GM15510 (cell line): ENCODE results near the gene PLXDC2.

Experiments used
- POLR2A ChIP-seq: IDR thresholded peaks from 3 replicates; pipeline ENCODE4 v1.6.1; 2011; ENCODE audit warnings: borderline replicate concordance; ENCODE audit not compliant: insufficient read length; ENCODE audit errors: extremely low read depth

Gene PLXDC2

DNA sequence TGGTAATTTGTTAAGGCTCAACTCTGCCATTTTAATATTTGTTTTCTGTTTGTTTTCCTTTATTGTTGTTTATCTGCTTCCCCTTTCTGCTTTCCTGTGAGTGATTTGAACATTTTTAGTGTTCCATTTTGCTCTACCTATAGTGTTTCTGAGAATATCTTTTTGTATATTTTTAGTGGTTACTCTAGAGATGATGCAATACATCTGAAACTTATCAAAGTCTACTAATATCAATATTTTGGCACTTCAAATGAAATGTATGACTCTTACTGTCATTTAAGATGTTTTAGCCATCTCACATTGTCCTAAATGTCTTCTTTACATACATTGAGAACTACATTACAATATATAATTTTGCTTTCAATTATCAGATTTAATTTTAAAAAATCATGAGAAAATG, 98.9 kb downstream of the PLXDC2 start:
- TF ChIP-seq POLR2A: no peak

DNA sequence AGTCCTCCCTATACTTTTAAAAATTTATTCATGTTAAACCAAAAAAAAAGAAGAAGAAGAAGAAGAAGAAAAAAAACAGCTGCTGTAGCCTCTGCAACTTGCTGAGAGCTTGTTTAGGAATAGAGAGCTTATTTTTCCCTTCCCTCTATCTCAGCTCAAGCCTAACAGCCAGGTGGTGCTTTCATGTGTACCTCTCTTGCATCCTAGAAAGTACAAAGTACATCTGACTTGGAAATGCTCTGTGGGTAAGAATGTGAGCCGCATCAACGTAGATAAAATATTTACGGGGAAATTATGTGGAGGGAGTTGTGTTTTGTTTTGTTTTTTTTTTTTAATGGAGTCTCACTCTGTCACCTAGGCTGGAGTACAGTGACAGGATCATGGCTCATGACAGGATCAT, 99.6 kb downstream of the PLXDC2 start:
- no peak for TF ChIP-seq POLR2A

DNA sequence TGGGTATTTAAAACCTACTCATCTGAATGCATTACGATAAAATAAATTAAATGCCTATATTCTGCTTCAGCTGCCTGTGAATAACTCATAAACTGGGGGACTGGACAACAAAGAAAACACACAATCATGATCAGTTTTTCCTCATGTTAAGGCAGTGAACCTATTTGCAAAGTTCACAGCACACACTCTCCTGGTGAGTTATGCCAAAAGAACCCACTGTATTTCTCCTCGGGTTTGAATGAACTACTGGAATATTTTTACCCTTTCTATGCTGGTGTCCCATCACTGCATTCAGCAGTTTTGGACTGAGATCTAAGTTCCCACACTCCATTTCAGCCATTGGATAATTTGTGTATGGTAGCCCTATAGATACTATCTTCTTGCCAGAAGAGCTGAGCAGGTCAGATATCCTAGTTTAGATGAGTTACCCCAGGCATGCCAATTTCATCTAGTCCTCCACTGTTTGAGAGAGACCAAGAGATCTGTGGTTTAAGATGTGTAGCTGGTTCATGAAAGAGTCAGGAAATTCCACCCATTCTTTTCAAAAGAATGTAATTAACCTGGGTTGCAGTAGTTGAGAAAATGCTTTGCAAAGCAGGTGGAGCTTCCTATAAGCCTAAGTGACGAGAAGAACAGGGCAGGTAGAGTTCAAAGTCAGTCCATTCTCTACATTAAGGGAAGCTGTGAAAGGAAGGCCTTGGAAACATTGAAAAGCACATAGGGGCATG, 101.7 kb downstream of the PLXDC2 start:
- no peak for TF ChIP-seq POLR2A

DNA sequence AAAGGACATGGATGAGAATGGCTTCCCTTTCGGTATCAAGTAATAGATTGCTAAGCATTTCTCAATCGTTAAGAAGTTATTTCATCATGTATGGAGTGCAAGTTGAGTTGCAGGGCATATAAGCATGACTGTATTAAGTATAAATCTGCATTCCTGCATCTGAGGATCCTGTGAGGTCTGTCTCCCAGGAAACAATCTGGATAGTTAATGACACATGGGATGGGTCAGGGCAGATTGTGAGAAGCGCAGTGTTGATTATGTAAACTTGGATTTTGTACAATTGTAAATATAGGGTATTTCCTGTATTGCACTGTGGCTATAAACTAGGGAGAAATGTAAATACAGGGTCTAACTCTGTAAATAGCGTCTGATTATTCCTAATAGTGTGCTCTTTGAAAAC, 102.6 kb downstream of the PLXDC2 start:
- no peak for TF ChIP-seq POLR2A

DNA sequence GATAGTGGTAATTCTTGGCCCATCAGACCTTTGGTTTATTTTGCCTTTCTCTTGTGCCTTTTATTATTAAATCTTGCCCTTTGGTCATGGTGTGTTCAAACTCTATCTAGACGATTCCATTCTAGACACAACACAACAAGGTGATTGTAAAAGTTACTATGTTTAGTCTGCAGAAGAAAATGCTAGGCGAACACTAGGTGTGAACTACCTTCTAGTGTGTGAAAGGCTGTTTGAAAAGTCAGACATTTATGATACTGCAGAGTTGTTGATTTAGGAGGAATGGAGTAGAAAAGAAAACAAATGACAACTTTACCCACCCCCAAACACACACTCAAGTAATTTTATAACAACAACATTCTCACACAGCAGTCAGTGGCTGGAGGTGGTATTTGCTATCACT, 103.4 kb downstream of the PLXDC2 start:
- TF ChIP-seq POLR2A: no peak

DNA sequence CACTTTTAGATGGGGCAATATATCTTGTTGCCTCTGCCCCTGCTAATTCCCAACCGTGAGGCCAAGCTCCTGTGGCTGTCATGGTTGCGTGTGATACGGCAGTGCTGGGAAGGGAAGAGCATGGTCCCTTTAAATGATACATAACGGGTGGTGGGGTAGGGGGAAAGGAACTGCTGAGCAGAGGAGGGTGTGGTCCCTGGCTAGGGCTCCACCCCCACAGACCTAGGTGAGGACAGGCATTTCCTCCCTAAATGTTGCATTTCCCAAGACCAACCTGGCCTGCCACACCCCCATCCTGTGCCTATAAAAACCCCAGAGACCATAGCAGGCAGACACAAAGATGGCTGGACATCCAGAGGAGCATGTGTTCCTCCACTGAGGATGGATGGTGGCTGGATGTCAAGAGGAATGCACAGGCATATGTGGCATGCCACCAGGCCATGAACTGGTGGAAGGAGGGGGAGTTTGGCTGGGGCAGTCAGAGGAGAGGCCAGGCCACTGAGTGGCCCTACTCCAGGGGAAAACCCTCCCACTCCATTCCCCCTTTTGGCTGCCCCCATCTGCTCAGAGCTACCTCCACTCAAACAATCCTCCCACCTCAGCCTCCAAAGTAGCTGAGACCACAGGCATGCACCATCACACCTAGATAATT, 104.0 kb downstream of the PLXDC2 start:
- no peak for TF ChIP-seq POLR2A

DNA sequence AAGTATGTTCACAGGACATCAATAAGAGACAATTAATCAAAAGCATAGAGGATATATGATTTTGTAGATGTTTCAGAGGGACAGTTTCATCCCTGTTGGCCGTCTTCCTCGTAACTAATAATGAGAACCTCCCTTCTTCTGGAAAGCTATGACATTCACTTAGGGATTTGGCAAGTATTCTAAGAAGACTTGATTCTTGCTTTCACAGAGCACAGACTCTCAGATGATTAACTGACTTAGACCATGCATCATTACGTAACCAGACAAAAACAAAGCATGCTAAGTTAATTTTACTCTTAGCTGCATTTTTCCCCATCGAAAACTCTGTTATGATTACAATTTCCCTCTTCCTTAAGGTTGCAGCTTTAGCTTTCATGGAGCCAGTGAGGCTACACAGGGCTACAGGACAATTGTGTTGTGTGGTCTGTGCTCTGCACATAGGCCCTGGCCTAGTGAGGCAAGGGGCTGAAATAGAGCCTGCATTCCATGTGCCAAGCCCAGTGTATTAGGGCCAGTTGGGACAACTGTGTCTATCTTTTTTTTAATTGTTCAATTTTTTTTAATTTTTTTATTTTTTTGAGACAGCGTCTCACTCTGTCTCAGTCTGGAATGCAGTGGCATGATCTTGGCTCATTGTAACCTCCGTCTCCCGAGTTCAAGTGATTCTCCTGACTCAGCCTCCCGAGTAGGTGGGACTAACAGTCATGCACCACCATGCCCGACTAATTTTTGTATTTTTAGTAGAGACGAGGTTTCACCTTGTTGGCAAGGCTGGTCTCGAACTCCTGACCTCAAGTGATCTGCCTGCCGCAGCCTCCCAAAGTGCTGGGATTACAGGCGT, 105.3 kb downstream of the PLXDC2 start:
- TF ChIP-seq POLR2A: no peak

DNA sequence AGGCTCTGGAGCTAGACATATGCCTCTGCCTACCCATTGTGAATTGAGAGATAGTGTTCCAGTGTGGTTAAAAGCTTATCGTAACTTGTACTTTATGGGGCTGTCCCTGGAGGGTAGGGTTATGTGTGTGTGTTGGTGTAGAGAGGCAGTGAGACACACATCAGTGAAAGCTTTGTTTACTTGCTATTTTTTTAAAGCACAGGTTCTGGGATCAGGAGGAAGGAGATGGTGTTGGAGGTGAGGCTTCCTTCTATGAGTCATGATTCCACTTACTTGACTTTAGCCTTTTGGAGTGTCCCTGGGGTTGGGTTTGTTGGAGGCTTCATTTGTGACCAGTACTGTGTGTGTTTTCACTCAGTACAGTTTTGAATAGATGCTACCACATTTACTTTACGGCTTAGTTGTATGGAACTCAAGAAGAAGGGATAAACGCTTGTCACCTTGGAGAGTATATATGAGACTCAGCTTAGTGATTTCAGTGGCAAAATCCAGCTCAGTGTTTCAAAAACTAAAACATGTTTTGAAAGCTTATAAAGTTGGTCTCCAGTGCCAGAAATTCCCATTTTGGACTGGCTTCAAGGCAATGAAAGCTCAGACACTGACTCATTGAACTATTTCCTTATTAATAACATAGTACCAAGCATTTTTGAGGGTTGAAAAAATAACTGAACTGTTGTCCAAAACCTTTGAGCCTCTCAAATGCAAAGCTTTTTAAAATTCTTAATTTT, 106.2 kb downstream of the PLXDC2 start:
- TF ChIP-seq POLR2A: no peak

DNA sequence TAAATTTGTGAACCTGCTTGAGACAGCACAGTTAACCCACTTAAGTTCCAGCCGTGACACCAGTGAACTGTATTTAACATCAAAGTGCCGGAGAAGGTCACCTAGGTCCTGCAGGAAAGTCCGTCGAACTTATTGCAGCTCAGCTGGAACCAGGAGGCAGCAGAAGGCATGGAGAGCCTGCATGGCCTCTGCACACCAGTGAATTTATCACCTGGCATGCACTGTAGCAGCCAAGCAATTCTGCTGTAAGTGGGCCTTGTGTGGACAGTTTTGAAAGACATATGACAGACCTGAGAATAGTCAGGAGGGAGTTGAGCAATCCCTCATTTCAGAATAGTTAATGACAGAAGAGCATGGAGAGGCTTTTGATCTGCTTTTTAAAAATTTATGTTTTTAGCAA, 108.8 kb downstream of the PLXDC2 start:
- no peak for TF ChIP-seq POLR2A

DNA sequence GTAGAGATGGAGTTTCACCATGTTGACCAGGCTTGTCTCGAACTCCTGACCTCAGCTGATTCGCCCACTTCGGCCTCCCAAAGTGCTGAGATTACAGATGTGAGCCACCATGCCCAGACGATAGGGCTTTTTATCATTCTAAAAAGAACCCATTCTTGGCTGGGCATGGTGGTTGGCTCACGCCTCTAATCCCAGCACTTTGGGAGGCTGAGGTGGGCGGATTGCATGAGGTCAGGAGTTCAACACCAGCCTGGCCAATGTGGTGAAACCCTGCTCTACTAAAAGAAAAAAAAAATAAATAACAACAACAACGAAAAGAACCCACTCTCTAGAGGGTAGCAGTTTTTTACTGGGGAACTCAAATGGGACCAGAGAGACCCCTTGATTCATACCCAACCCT, 112.7 kb downstream of the PLXDC2 start:
- no peak for TF ChIP-seq POLR2A

DNA sequence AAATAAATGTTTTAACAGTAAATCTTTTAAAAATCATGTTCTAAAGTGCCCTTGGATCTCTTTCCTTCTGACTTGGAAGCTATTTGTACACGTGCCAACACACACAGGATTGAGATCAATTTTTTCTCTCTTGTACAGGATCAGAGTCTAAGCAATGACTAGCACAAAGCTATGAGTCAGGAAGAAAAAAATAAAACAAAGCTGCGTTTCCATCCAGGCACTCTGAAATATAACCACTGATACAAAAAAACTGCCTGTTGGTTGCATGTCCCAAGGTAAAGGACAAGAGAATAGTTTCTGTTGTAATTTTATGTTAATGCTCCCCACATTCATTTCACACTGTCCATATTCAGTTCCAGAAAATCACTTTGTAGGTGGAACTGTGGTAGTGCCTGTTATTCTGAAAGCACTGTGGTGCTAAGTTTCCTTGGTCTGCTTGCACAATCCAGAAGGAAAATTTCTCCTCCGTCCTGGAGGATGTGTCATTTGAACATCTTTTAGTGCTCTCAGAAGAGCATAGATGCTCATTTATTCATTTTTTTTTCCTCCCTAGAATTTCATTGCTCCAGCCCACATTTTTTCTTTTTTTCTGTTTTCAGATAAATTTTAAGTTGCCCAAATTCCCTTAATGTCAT, 113.4 kb downstream of the PLXDC2 start:
- no peak for TF ChIP-seq POLR2A

DNA sequence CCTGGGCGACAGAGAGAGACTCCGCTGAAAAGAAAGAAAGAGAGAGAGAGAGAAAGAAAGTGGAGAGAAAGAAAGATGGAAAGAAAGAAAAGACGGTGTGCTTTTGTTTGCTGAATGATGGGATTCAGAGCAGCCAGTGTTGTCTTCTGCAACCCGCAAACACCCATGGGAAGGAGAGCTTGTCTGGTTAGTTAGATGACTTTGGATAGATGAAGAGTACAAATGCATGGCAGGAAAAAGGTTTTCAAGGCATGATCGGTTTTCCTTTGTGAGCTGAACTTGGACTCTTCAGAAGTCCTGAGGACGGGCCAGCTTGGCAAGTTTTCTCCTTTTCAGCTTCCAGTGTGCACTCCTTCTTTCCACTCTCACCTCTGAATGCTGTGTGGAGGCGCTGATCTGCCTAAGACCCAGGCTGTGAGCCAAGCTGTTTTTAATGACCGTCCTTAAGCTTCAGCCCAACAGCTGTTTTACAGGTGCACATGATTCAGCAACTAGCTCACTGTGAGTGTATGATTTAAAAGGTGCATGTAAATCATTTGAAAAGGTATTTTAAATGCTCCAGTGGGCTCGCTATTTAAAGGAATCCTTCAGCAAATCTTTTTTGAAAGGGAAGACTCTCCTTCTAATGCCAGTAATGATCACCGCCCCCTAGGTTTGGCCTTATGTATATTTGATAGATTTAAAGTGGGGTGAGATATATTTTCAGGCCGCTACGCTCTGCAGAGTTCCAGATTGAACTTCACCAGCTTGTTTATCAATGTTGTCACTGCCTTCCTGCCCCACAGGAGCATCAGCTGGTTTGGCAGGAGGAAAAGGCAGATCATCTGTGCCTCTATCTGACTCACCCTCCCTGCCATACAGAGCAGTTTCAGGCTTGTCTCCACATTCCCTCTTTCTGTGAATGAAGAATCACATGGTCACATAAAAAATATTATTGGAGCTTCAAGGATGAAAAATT, 115.0 kb downstream of the PLXDC2 start:
- TF ChIP-seq POLR2A: no peak

DNA sequence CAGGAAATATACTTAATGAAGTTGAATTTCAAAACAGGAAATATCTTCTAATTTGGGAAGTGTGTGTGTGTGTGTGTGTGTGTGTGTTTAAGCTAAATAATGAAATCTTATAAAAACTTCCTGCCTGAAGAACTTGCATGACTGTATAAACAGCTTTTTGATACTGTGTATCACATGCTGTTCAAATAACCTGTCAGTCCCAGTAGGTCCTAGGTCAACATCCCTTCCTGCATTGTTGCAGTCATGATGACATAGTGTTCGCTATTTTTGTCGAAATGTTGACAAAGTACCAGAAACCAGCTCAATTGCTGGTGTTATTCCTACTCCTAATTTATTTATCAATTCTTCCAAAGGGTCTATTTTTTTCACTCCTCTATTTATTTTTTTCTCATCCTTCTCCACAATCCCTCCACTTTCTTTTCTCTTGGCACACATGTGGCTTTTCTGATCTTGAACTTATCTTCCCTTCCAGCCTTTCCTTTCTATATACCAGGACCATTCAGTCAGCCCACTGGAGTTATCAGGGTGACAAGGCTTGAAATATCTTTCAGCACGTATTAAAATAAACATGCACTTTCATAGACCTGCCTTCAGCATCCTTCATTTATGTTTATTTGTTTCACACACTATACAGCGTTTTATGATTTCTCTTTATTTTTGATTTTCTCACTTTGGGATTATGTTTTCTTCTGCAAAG, 115.8 kb downstream of the PLXDC2 start:
- TF ChIP-seq POLR2A: no peak
